NCI-H146 treated with DMSO at 0.1 percent for 48 hours (cell line): Measurements from ENCODE around the gene COL8A1.

Experiments
- DNase-seq: peaks from one replicate; lab custom pipeline; 2025; ENCODE audit not compliant: unreplicated experiment; lab: John Stamatoyannopoulos, UW

COL8A1 gene

DNA sequence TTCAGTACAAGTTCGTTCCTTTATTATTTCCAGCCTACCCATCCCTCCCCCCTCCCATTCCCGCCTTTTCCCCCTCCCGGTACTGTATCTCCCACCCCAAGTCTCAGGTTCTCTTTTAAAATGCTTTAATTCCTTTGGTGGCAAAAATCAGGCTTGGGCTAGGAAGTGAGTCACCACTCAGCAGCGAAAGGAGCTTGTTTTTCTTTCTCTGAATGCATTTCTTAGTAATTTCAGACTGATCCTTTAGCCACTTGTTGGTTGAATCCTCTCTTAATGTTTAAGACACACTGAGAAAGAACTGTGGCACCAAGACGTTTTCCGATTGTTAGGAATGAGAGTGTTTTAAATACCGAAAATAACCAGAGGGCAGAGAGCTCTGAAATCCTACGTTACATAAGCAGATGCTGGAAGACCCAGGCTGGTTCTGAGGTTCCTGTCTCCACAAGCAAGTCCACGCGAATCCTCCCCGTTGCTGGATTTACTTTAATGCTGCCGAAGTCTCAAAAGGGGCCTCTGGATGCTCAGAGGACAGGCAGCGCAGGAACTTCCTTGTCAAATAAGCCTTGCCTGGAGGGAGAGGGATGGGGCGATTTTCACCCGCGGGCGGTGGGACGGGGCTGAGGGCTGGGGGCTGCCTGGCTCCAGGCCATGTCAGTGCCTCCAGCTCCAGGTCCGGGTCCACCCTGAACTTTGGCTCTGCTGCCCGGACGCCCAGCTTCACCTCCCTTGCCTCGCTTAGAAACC lies 854 bp upstream of the COL8A1 start:
- no peak for DNase-seq

- DNase-seq, result no peak
Observed at GRCh38 chr3:99639579-99639978, 1.2 kb downstream of the COL8A1 start.

DNA sequence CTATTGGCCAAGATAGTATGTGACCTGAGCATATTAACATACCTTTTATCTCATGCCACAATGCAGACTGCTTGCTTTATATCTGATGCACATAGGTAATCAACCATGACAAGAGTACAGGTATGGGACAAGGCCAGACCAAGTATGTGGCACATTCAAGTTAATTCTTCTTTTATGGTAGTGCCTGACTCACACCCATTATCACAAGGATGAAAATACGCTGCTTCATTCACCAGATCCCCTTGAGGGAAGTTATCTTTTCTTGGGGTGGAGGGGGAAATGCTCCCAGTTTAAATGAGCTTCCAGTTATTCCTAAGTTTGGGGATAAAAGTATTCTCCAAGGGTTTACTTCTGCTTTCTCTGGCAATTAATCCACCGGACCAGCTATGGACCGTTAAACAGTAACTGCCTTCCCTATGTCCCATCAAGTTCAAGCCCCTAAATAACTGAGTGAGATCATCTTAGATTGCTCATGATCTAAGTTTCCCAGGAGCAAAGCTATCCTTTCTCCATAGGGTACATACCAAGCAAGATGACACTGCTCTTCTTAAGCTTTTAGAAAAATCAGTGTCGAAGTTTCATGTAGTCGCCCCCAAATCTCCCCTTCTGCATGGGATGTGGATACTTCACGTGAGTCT lies 1.9 kb downstream of the COL8A1 start:
- no peak for DNase-seq

DNA sequence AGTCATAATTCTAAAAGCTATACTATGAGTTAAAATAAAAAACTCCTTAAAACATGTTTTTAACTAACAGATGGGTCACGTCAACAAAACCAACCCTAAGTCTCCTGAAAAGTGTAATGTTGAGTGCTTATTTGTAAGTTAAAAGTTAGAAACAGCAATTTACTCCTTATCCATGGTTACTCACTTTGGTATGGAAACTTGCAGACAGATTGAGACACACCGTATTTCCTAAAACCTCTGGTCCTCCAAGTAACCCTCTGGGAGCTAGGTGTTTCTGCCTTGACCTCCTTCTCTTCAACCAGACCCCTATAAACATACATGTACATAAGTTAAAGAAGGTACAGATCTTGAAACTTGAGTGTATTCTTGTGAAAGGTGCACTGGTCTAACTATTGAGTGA lies 3.1 kb downstream of the COL8A1 start:
- no peak for DNase-seq

DNA sequence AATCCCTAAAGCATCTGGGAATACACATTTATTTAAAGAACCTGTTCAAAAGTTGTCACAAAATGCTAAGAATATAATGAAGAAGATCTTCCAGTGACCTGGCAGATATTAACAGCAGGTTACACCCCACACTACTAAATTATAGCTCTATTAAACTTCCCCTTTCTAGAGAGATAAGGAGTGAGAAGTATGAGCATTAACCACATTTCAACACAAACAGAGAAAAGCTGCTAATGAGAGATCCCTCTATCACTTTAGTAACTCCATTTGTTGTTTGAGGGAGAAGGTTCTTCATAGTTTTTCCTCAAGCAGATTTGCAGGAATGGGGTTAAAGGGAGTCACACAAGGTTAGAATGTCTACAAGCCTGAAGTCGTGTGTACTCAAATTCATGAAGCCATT lies 3.6 kb downstream of the COL8A1 start:
- no peak for DNase-seq

- DNase-seq, result no peak
Observed at GRCh38 chr3:99644017-99644416, 5.6 kb downstream of the COL8A1 start.

DNA sequence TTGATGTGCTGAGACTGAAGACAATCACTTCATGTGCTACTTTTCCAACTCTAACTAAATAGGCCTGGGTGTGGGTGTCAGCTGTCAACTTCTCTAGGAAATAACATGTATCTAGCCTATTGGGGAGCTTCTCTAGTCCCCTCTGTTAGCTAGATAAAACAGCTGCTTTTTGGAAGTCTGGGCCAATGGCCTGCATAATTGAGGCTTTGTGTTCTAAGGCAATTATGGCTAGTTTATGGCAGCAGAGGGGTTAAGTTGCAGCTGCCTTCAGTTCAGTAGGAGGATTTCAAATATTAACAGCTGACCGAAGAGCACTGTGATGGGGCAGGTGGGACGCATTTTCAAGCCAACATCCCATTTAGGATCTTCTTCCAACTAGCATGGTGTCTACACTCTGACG lies 6.4 kb downstream of the COL8A1 start:
- no peak for DNase-seq

- no peak for DNase-seq
Observed at GRCh38 chr3:99645277-99646106, 7.1 kb downstream of the COL8A1 start.

GRCh38 chr3:99646107-99646435 lies 7.7 kb downstream of the COL8A1 start:
- no peak for DNase-seq

DNA sequence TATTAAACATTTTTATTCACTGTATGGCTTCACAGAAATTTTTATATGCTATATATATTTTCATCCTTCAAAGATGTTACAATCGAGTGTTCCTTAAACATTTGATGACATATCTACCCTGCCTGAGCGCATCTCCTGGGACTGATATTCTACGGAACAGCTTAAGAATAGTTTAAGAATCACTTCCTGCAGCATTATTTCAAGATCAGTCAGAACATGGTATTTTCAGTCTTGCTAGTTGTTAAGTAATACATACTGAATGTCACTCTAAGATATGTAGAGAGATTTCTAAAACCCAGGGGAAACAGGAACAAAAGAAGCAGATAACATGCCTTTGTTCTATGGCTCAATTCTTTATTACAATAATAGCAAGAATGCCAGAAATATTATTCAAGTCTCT lies 8.7 kb downstream of the COL8A1 start:
- DNase-seq, result no peak

DNA sequence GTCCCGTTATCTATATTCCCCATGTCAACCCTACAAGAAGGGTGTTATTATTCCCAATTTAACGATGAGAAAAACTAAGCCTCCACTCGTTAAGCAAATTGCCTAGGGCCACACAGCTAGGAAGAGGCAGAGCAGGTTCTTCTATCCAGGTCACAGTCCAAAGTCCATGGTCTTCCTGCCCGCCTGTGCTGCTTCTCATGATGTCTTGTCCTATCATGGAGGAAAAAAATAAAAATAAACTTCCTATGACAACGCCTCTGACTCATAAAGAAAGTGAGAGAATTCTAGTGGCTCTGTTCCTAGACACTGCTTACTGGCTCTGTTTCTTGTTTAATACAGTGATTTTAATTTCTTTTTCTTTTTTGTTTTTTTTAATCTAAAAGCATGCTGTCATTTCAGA lies 9.7 kb downstream of the COL8A1 start:
- no peak for DNase-seq

DNA sequence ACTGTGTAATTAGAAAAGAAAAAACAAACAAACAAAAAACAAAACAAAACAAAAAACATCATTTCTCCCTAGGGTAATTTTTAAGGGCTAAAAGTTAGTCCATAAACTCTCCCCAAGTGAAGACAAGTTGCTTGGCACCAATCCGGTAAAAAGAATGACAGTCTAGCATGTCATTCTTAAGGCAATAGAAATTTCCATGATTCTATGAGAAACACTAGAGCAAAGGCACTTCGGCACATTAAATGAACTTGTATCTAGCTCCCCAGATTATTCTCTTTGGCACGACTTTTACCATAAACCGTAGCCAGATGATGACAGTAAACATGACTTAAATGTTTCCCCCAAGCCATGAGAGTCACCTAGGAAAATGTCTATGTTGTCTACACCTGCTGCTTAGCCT lies 10.1 kb downstream of the COL8A1 start:
- DNase-seq, result no peak

DNA sequence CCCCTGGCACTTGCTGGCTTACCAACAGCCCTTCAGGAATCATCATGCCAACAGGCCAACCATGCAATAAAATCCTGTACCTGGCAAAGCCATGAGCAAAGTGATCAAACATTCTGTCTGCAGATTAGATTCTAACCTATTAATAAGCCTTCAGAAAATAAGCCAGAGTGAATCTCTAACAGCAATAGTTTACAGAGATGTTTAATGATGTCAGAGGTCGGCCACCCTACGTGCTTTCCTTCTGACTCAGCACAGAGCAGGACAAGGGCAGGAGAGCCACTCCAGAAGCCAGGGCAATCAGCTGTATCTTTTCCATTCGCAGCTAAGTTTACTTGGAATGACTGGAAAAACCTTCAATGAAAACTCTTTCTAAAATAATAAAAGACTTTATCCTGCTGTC lies 13.1 kb downstream of the COL8A1 start:
- no peak for DNase-seq

GRCh38 chr3:99656624-99657023 lies 18.2 kb downstream of the COL8A1 start:
- DNase-seq, result no peak

- no peak for DNase-seq
Observed at GRCh38 chr3:99658274-99658673, 19.9 kb downstream of the COL8A1 start.

DNA sequence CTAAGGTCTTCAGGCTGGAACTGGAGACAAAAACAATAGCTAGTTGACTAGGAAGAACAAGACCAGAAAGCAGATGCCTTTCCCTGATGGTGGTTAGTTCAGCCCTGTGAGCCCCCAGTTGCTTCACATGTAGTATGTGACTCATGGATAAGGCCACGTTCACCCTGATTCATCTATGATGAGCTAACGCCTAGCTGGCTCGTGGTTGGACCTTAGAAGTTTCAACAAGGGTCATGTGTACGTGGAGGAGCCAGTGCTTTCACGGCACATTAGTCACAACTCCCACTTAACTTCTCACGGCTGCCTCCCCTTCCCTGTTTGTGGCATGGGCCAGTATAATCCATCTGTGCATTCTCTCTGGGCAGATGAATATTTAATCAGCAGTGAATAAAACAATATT lies 20.6 kb downstream of the COL8A1 start:
- DNase-seq, result no peak

GRCh38 chr3:99659951-99660350 lies 21.6 kb downstream of the COL8A1 start:
- no peak for DNase-seq

- DNase-seq, result no peak
Observed at GRCh38 chr3:99662838-99663570, 24.6 kb downstream of the COL8A1 start.

DNA sequence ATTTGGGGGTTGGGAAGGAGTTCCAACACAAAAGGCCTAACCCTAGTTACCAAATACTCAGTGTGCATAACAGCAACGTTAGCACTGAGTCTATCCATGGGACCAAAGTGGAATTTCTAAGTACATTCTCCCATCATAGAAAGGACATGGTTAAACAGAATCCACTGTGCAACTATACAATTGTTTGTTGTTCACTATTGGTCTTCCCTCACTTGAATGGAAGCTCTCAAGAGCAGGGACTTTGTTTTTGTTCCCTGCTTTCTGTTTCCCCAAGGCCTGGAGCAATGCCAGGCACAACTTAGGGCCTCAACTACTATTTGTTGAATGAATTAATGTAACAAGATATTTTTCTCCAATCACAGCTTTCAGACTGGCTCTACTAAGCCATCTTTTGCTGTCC lies 25.6 kb downstream of the COL8A1 start:
- no peak for DNase-seq

DNA sequence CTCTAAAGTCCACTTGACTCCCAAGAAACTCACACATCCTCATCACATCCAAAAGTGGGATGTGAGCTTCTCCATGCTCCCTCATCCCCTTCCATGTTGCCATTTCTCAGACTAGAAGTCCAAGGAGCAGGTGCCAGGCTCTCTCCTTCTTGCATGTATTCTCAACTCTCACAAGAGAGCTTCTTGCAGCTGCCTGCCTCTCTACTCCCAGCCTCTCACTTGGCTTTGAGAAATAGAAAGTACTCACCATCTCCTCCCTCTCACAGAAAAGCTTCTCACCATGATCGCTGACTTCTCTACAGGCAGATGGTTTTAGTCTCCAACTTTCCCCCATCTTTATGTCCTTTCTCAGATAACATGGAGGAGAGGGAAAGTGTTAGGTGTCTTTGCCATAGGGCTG lies 26.6 kb downstream of the COL8A1 start:
- no peak for DNase-seq

GRCh38 chr3:99666201-99666600 lies 27.8 kb downstream of the COL8A1 start:
- no peak for DNase-seq

GRCh38 chr3:99668044-99668443 lies 29.6 kb downstream of the COL8A1 start:
- DNase-seq, result no peak
